HG02571 (cell line): ENCODE data around the gene MAMDC2.

Experiments used
- ATAC-seq: cut with Tn5 transposase; IDR thresholded peaks from one replicate; pipeline ENCODE4 v1.9.1; 2021; ENCODE audit warnings: mild to moderate bottlenecking, moderate library complexity; ENCODE audit not compliant: unreplicated experiment

The MAMDC2 gene

DNA sequence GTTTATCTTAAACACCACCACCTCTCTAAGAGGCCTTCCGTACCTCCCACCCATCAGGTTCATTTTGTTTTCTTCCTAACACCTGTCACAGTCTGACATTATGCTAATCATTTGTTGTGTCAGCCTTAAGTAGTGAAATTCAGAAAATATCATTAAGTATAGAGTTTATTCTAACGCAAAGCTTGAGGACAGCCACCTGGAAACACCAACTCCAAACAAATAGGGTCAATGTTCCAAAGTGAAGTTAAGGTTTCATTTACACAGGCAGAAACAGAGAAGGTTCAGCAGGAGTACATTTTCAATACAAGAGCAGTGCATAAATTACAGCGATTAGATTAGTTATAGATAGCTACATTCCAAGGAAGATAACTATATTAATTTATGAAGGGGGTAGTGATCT lies 213.9 kb downstream of the MAMDC2 start:
- ATAC-seq, result no peak

DNA sequence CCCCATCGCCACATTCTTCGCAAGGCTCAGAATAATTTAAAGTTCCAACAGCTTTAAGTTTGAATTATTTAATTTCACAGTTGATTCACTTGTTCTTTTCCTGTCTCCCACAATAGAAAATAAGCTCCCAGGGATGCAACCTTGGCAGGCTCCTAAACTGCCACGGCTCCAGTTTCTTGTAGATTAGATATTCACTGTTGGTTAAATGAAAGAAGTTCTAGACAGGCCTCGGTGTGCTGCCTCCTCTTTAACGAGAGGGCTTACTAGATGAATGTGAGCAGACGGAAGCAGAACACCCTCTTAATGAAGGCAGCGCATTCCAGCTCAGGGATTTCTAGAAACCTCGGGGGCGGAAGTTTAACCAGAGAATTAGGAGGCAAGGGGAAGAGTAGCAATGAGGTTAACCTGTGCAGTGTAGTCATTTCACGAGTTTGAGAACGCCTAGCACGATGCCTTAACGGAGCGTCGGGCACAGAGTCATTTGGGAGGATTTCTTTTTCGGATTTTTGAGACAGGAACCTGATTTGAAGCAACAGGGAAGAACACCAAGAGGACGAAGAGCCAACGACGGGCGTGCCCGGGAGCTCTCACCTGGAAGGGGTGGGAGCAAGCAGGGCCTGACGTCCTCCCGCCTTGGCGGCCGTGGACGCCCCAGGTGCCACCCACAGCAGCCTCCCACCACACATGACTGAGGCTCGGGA lies 214.5 kb downstream of the MAMDC2 start:
- peak; percentile 49 for ATAC-seq

DNA sequence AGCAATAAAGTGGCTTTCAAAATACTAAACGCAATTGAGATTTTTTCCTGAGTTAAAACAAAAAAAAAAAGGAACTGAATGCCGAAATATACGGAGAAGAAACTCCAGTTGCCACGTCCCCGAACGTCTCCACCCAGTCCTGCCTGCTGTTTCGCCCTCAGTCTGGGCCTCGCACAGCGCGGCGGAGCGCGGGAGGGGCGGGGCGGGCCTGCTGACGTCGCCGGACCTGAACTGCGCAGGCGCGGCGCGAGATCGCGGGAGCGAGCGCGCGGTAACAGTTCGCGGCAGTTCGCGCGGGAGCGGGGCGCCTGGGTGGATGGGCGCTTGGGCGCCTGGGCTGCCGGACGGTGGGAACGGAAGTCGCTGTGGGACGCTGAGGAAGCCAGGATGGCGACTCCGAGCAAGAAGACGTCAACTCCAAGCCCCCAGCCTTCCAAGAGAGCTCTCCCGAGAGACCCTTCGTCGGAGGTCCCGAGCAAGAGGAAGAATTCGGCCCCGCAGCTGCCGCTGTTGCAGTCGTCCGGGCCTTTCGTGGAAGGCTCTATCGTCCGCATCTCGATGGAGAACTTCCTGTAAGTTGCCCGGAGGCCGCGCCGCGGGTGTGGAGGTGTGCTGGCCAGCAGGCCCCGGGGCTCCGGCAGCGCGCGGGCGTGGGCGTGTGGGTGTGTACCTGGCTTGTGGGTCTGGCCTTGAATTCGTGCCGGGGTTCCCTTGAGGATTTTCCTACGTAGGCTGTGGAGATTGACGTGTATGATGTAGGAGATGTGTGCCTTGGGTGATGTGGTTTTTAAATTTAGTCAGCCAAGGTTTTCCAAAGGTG lies 215.3 kb downstream of the MAMDC2 start, which contains the start of gene SMC5:
SMC5 (plus strand) TSS at position 287 of the 820 bp plus-strand sequence; CDS start at position 388, 101 bp downstream.
- ATAC-seq, result peak; percentile 85

DNA sequence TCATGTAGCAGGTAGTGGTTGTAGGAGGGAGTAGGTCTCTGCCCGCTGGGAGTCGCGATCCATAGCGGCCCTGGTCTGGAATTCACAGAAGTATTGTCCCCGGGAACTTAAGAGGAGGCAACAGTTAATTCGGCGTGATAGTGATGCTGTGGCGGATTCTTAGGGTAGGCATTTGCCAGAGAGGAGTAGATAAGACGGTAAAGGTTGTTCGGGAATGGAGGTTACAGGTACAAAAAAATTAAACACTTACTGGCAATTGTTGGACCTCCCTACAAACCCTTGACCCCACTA lies 215.8 kb downstream of the MAMDC2 start:
- no peak for ATAC-seq

DNA sequence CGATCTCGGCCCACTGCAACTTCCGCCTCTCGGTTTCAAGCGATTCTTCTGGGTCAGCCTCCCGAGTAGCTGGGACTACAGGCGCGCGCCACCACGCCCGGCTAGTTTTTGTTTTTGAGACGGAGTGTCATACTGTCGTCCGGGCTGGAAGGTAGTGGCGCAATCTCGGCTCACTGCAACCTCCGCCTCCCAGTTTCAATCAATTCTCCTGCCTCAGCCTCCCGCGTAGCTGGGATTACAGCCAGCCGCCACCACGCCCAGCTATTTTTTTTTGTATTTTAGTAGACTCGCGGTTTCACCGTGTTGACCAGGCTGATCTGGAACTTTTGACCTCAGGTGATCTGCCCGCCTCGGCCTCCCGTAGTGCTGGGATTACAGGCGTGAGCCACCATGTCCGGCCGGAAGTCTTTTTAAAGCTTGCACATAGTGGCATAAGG lies 216.4 kb downstream of the MAMDC2 start:
- ATAC-seq, result no peak

DNA sequence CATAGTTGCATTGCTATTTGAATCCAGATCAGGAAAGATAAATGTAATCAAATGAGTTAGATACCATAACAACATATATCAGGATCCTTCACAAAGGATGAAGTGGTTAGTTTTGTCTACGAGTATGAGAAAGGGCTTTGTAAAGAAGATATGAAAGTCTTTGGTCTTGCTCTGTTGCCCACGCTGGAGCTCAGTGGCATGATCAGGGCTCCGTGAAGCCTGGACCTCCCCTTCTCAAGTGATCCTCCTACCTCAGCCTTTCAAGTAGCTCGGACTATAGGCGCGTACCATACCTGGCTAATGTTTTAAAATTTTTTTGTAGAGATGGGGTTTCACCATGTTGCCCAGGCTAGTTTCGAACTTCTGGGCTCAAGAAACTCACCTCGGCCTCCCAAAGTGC lies 217.0 kb downstream of the MAMDC2 start:
- ATAC-seq, result no peak

DNA sequence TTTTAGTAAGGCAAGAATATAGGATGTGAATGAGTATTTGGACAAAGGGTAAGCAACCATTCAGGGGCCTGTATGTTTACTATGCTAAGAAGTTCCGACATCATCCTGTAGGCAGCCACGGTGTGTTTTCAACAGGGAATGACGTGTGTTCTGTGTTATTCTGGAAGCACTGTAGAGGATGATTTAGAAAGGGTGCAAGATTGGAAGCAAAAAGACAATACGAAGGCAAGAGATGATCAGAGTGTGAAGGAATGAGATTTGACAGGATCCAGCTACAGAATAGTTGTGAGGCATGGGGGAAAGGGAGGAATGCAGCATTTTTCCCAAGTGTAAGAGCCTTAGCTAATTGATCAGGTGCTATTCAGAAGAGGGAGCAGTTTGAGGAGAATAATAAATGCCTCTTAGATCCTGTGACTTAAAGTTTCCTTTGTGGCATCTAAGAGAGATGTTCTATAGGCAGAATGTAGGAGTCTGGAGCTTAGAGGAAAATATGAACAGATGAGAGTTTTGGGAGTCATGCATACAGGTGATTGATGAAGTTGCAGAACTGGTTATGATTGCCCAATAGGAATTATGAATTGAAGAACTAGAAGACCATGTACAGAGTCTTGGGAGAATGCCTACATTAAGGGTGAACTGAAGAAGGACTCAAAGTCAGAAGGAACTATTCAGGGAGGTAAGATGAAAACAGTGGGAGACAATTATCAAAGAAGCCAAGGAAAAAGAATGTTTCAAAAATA lies 217.7 kb downstream of the MAMDC2 start:
- no peak for ATAC-seq

DNA sequence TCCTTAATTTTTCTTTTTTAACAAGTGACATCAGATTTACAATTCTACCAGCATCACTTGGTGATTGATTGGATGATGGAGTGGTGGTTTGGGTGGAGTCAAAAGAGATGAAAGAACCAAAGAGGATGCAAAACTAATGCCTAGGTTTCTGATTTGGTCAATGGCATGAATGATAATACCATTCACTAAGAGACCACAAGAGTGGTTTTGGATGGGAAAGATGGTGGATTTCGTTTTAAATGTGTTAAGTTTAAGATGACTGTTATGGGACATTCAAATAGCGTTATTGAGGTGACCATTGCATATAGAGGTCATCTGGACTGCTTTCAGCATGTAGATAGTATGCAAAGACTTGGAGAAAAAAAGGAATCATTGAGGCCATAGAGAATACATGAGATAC lies 218.7 kb downstream of the MAMDC2 start:
- ATAC-seq, result no peak

DNA sequence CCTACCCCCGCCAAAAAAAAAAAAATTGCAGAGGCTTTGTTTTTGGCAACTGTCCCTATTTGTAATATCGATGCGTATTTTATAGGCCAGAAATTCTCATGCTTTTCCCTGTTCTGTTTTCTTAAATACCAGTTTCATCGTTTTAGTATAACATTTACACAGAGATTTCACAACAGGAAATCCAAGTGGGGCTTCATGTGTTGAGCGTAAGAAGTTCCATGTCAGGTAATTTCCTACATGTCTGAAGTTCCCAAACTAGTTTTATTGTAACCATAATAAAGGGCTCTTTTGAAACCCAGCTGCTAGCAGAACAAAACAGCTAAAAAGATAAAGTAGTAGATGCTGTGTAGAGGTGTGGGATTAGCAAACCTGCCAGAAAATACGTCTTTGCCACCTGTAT lies 219.3 kb downstream of the MAMDC2 start:
- ATAC-seq, result no peak

DNA sequence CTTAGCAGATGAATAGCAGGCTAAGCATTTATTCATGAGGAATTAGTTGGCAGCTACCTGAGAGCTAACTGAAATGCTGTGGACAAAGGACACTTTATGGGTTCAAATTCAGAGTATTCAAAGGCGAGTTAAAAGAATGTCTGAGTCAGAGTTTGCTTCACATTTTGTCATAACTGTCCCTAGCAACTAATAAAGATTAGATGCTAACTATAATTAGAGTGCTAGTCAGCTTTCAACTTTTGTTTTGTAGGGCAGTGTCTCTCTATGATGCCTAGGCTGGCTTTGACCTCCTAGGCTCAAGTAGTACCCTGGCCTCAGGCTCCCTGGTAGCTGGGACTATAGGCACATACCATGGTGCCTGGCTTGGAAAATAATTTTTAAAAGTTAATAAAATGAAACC lies 219.8 kb downstream of the MAMDC2 start:
- no peak for ATAC-seq
